GM12864 (cell line): ENCODE measurements around the gene RAB40C.
A peak's percentile ranks its signal among the peaks of the same experiment; 100 is the strongest.

Experiments used
- DNase-seq: peaks from one replicate; pipeline ENCODE4 v3.0.0-alpha.2; 2011; ENCODE audit warnings: low read depth
- H3K4me3 ChIP-seq: 2 replicates; pipeline ENCODE4 v1.5.1; 2011; ENCODE audit warnings: mild to moderate bottlenecking, low read depth, low read length, control low read depth
- CTCF ChIP-seq: IDR thresholded peaks from 2 replicates; pipeline ENCODE4 v1.5.1; 2011; ENCODE audit warnings: low read depth, mild to moderate bottlenecking, moderate library complexity, low read length, control low read depth, inconsistent platforms; ENCODE audit errors: missing control alignments

RAB40C gene

GRCh38 chr16:662095-662494 lies 72.2 kb downstream of the RAB40C start:
- DNase-seq: no peak
- no peak overlapping the region for H3K4me3 ChIP-seq
- no peak for TF ChIP-seq CTCF

- no peak for DNase-seq
- H3K4me3 ChIP-seq: no peak overlapping the region
- no peak for TF ChIP-seq CTCF
Measured at GRCh38 chr16:662597-662996, 72.7 kb downstream of the RAB40C start.

GRCh38 chr16:666572-666971 lies 76.7 kb downstream of the RAB40C start:
- no peak for DNase-seq
- TF ChIP-seq CTCF: no peak
- no peak overlapping the region for H3K4me3 ChIP-seq

DNA sequence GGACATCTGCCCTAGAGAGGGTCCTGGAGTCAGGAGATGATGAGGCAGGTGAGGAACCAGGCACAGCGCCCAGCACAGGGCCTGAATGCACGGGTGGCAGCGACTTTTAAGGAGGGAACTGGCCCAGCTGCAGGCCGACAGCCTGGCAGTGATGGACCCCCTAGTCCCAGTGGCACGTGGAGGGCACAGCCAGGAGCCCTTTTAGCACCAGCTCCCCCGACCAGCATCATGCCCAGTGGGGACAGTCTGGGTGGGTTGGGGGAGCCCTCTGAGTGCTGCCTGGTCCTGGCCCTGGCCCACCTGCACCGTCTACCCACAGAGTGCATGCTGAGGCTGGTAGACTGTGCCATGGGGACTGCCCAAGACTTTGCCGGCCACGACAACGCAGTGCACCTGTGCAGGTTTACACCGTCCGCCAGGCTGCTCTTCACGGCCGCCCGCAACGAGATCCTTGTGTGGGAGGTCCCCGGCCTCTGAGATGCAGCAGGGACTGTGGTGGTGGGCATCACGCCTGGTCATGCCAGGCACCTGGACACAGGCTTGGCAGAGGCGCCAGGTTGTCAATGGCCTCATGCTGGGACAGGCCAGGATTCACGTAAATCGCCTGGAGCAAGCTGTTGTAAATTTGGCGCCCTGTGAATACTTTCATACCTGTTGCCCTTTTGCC lies 77.4 kb downstream of the RAB40C start:
- H3K4me3 ChIP-seq: peak overlapping the region; percentile 15; the same call in 1 of the 2 replicates
- TF ChIP-seq CTCF: no peak
- DNase-seq: no peak

DNA sequence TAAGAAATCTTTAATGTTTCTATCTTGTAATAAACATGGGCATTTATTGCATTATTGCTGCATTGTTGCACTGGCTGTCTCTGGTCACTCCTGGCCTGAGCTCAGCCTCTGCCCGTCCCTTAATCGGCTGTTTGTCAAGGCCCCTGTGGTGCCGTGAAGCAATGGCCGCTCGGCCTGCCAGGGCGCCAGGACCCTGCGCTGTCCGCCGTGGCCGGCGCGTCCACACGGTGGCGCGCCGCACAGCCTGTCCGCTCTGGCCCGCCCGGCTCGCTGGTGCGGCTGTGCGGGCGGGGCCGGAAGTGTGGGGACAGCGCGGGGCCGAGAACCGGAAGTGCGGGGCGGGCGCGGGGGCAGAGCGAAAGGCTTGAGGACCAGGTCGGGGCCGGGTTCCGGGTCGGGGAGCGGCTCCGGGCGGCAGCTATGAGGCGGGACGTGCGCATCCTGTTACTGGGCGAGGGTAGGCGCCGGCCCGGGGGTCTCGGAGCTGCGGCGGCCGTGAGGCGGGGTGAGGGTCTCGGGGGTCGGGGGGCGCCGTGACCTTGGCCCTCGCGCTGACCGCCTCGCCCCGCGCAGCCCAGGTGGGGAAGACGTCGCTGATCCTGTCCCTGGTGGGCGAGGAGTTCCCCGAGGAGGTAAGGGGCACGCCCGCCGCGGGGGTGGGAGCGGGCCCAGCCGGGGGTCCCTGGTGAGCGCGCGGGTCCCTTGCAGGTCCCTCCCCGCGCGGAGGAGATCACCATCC lies 78.1 kb downstream of the RAB40C start, which contains the start of gene RHOT2:
Gene RHOT2, plus strand, starts transcription at position 353 of the 739 bp plus-strand sequence. Its CDS starts 68 bp downstream, at position 421.
- peak; percentile 81 for TF ChIP-seq CTCF

GRCh38 chr16:668519-669171 lies 78.8 kb downstream of the RAB40C start:
- peak overlapping the region; percentile 73 for H3K4me3 ChIP-seq
- no peak for DNase-seq
- no peak for TF ChIP-seq CTCF

More for the DNA sequence above, 78.1 kb downstream of the RAB40C start, which contains the start of gene RHOT2:
- peak; percentile 60 for DNase-seq
- peak within 1 kb of the TSS; percentile 73 for H3K4me3 ChIP-seq
